Neural progenitor cell (in vitro differentiated cells): ENCODE measurements around the gene GPR158. TPM values are rescaled to one million over a fixed set of nuclear protein-coding genes. Genes with fewer than 3 reads are reported as not detected.
A peak's percentile ranks its signal among the peaks of the same experiment; 100 is the strongest.

Source experiments
- DNase-seq: peaks from one replicate; pipeline ENCODE4 v3.0.0-alpha.2; 2016; ENCODE audit warnings: low spot score
- H2AFZ ChIP-seq: fragments of 200-600 bp; sonication (generic); replicated peaks from 2 replicates; pipeline ENCODE4 v1.6.1; 2016; ENCODE audit warnings: antibody characterized with exemption
- H3F3A ChIP-seq: fragments of 200-600 bp; sonication (generic); 2 replicates; pipeline ENCODE4 v1.6.1; 2016; ENCODE audit warnings: antibody characterized with exemption, low read depth
- H3K27ac ChIP-seq: fragments of 200-600 bp; sonication (generic); 2 replicates; pipeline ENCODE4 v1.5.1; 2016; ENCODE audit warnings: mild to moderate bottlenecking
- H3K27me3 ChIP-seq: fragments of 200-600 bp; sonication (generic); 2 replicates; pipeline ENCODE4 v1.6.1; 2016; ENCODE audit warnings: mild to moderate bottlenecking, moderate library complexity
- H3K36me3 ChIP-seq: fragments of 200-600 bp; sonication (generic); 2 replicates; pipeline ENCODE4 v1.5.1; 2016
- H3K4me1 ChIP-seq: fragments of 200-600 bp; sonication (generic); 2 replicates; pipeline ENCODE4 v1.6.1; 2016; ENCODE audit warnings: mixed run types
- H3K4me2 ChIP-seq: fragments of 200-600 bp; sonication (generic); 2 replicates; pipeline ENCODE4 v1.6.1; 2016
- H3K4me3 ChIP-seq: fragments of 200-600 bp; sonication (generic); 2 replicates; pipeline ENCODE4 v1.5.1; 2016
- H3K79me2 ChIP-seq: fragments of 200-600 bp; sonication (generic); 2 replicates; pipeline ENCODE4 v1.6.1; 2016; ENCODE audit warnings: low read depth
- H3K9ac ChIP-seq: fragments of 200-600 bp; sonication (generic); 2 replicates; pipeline ENCODE4 v1.6.1; 2016
- H3K9me3 ChIP-seq: fragments of 200-600 bp; sonication (generic); 2 replicates; pipeline ENCODE4 v1.5.1; 2016; ENCODE audit warnings: low read depth
- H4K20me1 ChIP-seq: fragments of 200-600 bp; sonication (generic); 2 replicates; pipeline ENCODE4 v1.6.1; 2016; ENCODE audit warnings: low read depth
- H3K27ac Mint-ChIP-seq: 3 replicates; pipeline ENCODE4 v1.8.0; 2021; ENCODE audit warnings: mixed read lengths
- H3K27me3 Mint-ChIP-seq: 2 replicates; pipeline ENCODE4 v1.8.0; 2022; ENCODE audit warnings: low read depth, mild to moderate bottlenecking, inconsistent platforms, moderate library complexity, mixed read lengths; ENCODE audit not compliant: insufficient read depth
- H3K36me3 Mint-ChIP-seq: 3 replicates; pipeline ENCODE4 v1.8.0; 2021; ENCODE audit warnings: mixed read lengths
- H3K4me1 Mint-ChIP-seq: 3 replicates; pipeline ENCODE4 v1.8.0; 2021; ENCODE audit warnings: mixed read lengths
- H3K4me3 Mint-ChIP-seq: 3 replicates; pipeline ENCODE4 v1.8.0; 2021; ENCODE audit warnings: mild to moderate bottlenecking, moderate library complexity, mixed read lengths
- H3K9me3 Mint-ChIP-seq: 3 replicates; pipeline ENCODE4 v1.8.0; 2020; ENCODE audit warnings: mixed read lengths
- EZH2 ChIP-seq: fragments of 200-600 bp; sonication (generic); IDR thresholded peaks from 2 replicates; pipeline ENCODE4 v1.6.1; 2017; ENCODE audit warnings: antibody characterized with exemption, mild to moderate bottlenecking, moderate library complexity
- EZH2phosphoT487 ChIP-seq: fragments of 200-600 bp; sonication (generic); IDR thresholded peaks from 2 replicates; pipeline ENCODE4 v1.6.1; 2017; ENCODE audit warnings: antibody characterized with exemption
- total RNA-seq: library from RNA; depleted of rRNA; stranded (reverse); fragments of >200 nt; gene quantifications from 2 replicates; pipeline ENCODE4 v1.2.3, GENCODE V29; 2015; ENCODE audit warnings: low replicate concordance
- TF ChIP-seq, protein P1 (sequence below): fragments of 200-600 bp; sonication (generic); IDR thresholded peaks from 2 replicates; pipeline ENCODE4 v1.5.1; 2017; ENCODE audit warnings: antibody characterized with exemption, mild to moderate bottlenecking

GPR158 gene
- total RNA-seq, 1 donor from 2014 or later = 0.39 TPM

DNA sequence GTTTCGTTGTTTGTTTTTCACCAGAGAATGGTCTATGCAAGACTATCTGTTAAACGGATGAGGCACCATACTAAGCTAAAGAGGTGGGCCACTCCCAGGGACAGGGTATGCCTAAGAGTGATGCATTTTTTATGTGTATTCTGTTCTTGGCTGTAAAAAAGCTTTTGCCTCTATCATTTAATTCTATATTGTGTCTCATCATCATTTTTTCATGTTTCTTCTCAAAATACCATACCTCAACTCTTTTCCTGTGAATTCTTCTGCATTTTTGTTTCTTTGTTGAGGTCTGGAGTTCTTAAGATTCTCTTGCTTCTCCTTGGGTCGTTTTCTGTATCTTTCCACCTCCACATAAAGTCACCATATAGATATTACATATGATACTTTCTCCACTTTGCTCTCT lies 357.4 kb downstream of the GPR158 start:
- no peaks in the 10 kb centered on the region for H3K36me3 Mint-ChIP-seq

GRCh38 chr10:25536027-25536426 lies 361.2 kb downstream of the GPR158 start:
- TF ChIP-seq, protein P1, sequence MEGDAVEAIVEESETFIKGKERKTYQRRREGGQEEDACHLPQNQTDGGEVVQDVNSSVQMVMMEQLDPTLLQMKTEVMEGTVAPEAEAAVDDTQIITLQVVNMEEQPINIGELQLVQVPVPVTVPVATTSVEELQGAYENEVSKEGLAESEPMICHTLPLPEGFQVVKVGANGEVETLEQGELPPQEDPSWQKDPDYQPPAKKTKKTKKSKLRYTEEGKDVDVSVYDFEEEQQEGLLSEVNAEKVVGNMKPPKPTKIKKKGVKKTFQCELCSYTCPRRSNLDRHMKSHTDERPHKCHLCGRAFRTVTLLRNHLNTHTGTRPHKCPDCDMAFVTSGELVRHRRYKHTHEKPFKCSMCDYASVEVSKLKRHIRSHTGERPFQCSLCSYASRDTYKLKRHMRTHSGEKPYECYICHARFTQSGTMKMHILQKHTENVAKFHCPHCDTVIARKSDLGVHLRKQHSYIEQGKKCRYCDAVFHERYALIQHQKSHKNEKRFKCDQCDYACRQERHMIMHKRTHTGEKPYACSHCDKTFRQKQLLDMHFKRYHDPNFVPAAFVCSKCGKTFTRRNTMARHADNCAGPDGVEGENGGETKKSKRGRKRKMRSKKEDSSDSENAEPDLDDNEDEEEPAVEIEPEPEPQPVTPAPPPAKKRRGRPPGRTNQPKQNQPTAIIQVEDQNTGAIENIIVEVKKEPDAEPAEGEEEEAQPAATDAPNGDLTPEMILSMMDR = no peak
- TF ChIP-seq EZH2phosphoT487 (no peak), EZH2 (no peak)
- no peaks in the 10 kb centered on the region for H3K9me3 Mint-ChIP-seq
- H3K27ac Mint-ChIP-seq = no peak overlapping the region

More for the DNA sequence above, 357.4 kb downstream of the GPR158 start:
- Histone ChIP-seq H4K20me1 (no peaks in the 10 kb centered on the region), H3K27me3 (no peaks in the 10 kb centered on the region), H3K27ac (no peak overlapping the region), H3K9me3 (no peaks in the 10 kb centered on the region), H3K79me2 (no peaks in the 10 kb centered on the region), H3K4me2 (no peak overlapping the region), H3K9ac (no peak overlapping the region), H3K4me1 (no peaks in the 10 kb centered on the region), H3K36me3 (no peaks in the 10 kb centered on the region), H3F3A (no peaks in the 10 kb centered on the region), H2AFZ (no peak overlapping the region), H3K4me3 (no peak overlapping the region)
- Mint-ChIP-seq H3K4me1 (peaks cover 2% of the 10 kb centered on the region), H3K27ac (no peak overlapping the region), H3K9me3 (no peaks in the 10 kb centered on the region), H3K27me3 (peaks cover 2% of the 10 kb centered on the region), H3K4me3 (no peak overlapping the region)
- TF ChIP-seq, protein P1 = no peak
- no peak for TF ChIP-seq EZH2
- no peak for DNase-seq

DNA sequence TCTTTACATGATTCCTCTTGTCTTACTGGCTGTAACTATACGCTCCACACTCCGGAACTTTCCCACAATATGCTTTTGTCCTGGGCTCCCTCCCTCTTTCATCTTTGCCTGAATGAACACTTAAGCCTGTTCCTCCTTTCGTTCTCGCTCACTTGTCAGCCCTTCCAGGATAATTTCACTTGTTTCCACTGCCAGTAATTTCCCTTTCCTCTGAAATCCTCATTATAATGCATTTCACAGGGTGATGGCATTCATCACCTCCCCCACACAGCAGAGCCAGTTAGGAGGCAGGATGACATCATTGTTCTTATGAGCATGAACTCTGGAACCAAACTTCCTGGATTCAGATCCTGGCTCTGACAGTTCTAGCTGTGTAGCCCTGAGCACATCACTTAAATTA lies 372.6 kb downstream of the GPR158 start:
- Mint-ChIP-seq H3K27me3 (no peaks in the 10 kb centered on the region), H3K9me3 (no peaks in the 10 kb centered on the region), H3K27ac (peak overlapping the region; percentile 8), H3K4me1 (peaks cover 19% of the 10 kb centered on the region), H3K4me3 (no peak overlapping the region), H3K36me3 (no peaks in the 10 kb centered on the region)
- Histone ChIP-seq H2AFZ (no peak overlapping the region), H3K9me3 (no peaks in the 10 kb centered on the region), H3K4me2 (peak overlapping the region; percentile 1), H3K79me2 (no peaks in the 10 kb centered on the region), H3F3A (no peaks in the 10 kb centered on the region), H3K9ac (no peak overlapping the region), H3K36me3 (no peaks in the 10 kb centered on the region), H3K27me3 (no peaks in the 10 kb centered on the region), H4K20me1 (no peaks in the 10 kb centered on the region), H3K4me3 (no peak overlapping the region), H3K27ac (no peak overlapping the region), H3K4me1 (peaks cover 26% of the 10 kb centered on the region)
- DNase-seq = peak; percentile 54
- TF ChIP-seq EZH2phosphoT487 = no peak
- TF ChIP-seq, protein P1 = no peak
- TF ChIP-seq EZH2 = no peak

More at GRCh38 chr10:25536027-25536426, 361.2 kb downstream of the GPR158 start:
- Histone ChIP-seq H2AFZ (no peak overlapping the region), H3K9ac (no peak overlapping the region), H3K9me3 (no peaks in the 10 kb centered on the region), H3K27me3 (no peaks in the 10 kb centered on the region), H4K20me1 (no peaks in the 10 kb centered on the region), H3K4me3 (no peak overlapping the region), H3F3A (no peaks in the 10 kb centered on the region), H3K27ac (no peak overlapping the region), H3K36me3 (no peaks in the 10 kb centered on the region), H3K4me2 (no peak overlapping the region), H3K79me2 (no peaks in the 10 kb centered on the region), H3K4me1 (no peaks in the 10 kb centered on the region)
- no peaks in the 10 kb centered on the region for H3K4me1 Mint-ChIP-seq
- no peaks in the 10 kb centered on the region for H3K36me3 Mint-ChIP-seq
- no peak overlapping the region for H3K4me3 Mint-ChIP-seq
- H3K27me3 Mint-ChIP-seq = peaks cover 2% of the 10 kb centered on the region
- no peak for DNase-seq
